SU-DHL-6 (cell line): ENCODE measurements around the gene CDCP2.
"Not testable (repeated sequence)": the region's sequence is repeated elsewhere in the genome, so short reads cannot be mapped to it uniquely, and the experiment has no call there.

Experiments
- H2AFZ ChIP-seq: fragments of 200-600 bp; sonication (generic); 2 replicates; pipeline ENCODE4 v1.6.1; 2014; ENCODE audit warnings: low read depth, mild to moderate bottlenecking, moderate library complexity, mixed read lengths, antibody characterized with exemption, low read length; ENCODE audit not compliant: severe bottlenecking
- H3F3A ChIP-seq: fragments of 200-600 bp; shearing (Covaris generic); 2 replicates; pipeline ENCODE4 v1.6.0; 2016; ENCODE audit warnings: antibody characterized with exemption, mild to moderate bottlenecking; ENCODE audit not compliant: insufficient read depth
- H3K27ac ChIP-seq: fragments of 200-600 bp; sonication (generic); 2 replicates; pipeline ENCODE4 v1.5.1; 2016; ENCODE audit warnings: low read depth, mild to moderate bottlenecking, low read length, moderate library complexity, mixed read lengths
- H3K27me3 ChIP-seq: fragments of 200-600 bp; sonication (generic), shearing (Covaris generic); 2 replicates; pipeline ENCODE4 v1.6.0; 2014; ENCODE audit warnings: mild to moderate bottlenecking, low read length
- H3K36me3 ChIP-seq: fragments of 200-600 bp; sonication (generic); 2 replicates; pipeline ENCODE4 v1.6.1; 2014; ENCODE audit warnings: mild to moderate bottlenecking, low read length, mixed read lengths
- H3K4me2 ChIP-seq: fragments of 300-600, 200-600 bp; shearing (Covaris generic), sonication (generic); 2 replicates; pipeline ENCODE4 v1.6.0; 2014; ENCODE audit warnings: low read length, low read depth, mild to moderate bottlenecking; ENCODE audit not compliant: poor library complexity, severe bottlenecking
- H3K4me3 ChIP-seq: fragments of 200-600 bp; sonication (generic); 2 replicates; pipeline ENCODE4 v1.5.1; 2014; ENCODE audit warnings: antibody characterized with exemption, low read length, mild to moderate bottlenecking, mixed read lengths; ENCODE audit not compliant: insufficient read depth, poor library complexity, severe bottlenecking
- H3K79me2 ChIP-seq: fragments of 200-600 bp; sonication (generic); 2 replicates; pipeline ENCODE4 v1.6.1; 2014; ENCODE audit warnings: mild to moderate bottlenecking, low read length, moderate library complexity; ENCODE audit not compliant: insufficient read depth
- H3K9ac ChIP-seq: fragments of 200-600 bp; sonication (generic); 2 replicates; pipeline ENCODE4 v1.7.0; 2014; ENCODE audit warnings: mild to moderate bottlenecking, low read length
- H3K9me2 ChIP-seq: fragments of 200-600 bp; sonication (generic); replicated peaks from 2 replicates; pipeline ENCODE4 v1.6.1; 2014; ENCODE audit warnings: low read length; ENCODE audit not compliant: insufficient read depth
- H3K9me3 ChIP-seq: fragments of 200-600 bp; sonication (generic); 2 replicates; pipeline ENCODE4 v1.6.1; 2014; ENCODE audit warnings: low read length, mixed read lengths; ENCODE audit not compliant: insufficient read depth
- H4K20me1 ChIP-seq: fragments of 200-600 bp; sonication (generic); 2 replicates; pipeline ENCODE4 v1.6.1; 2014; ENCODE audit warnings: low read depth, mild to moderate bottlenecking, antibody characterized with exemption, low read length, moderate library complexity, mixed read lengths
- EZH2phosphoT487 ChIP-seq: fragments of 200-600 bp; sonication (generic), shearing (Covaris generic); conservative IDR thresholded peaks from 2 replicates; pipeline ENCODE4 v1.6.1; 2018; ENCODE audit warnings: mild to moderate bottlenecking, antibody characterized with exemption, low read length, moderate library complexity, mixed read lengths
- TF ChIP-seq, protein P1 (sequence below): fragments of 200-600 bp; sonication (generic); IDR thresholded peaks from one replicate; pipeline ENCODE4 v1.5.1; 2017; ENCODE audit warnings: antibody characterized with exemption, mild to moderate bottlenecking, low read length, moderate library complexity; ENCODE audit not compliant: insufficient read depth, poor library complexity, severe bottlenecking

Gene CDCP2

DNA sequence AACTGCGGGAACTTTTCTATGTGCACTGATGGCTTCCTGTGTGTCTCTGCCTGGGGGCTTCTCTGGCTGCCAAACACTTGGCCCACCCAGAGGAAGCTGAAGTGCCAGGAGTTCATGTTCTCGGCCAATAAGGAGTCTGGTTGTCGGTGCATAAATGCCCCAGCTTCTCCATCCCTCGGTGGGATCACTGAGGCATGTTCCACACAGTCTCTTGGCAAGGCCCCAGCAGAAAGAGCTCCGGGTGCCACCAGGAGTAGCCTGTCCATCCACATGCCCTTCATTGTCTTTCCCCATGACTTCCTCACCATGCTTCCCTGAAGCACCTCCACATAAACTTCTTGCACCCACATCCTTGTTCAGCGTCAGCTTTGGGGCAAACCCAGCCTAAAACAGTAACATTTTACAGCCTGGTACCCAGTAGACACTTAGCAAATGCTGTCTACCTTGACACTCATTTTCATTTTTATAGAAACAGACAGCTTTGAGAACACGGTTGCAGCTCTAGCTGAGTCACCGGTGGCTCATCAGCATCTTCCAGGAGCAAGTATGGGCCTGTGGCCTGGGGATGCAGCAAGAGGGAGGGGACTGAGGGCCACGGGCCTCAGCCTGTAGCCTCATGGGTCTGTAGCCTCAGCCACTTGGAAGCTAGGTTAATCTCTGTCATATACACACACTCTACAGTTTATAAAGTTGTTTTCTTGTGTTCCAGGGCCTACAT lies 14.8 kb upstream of the CDCP2 start:
- Histone ChIP-seq H3K27ac (no peak overlapping the region), H3K79me2 (no peaks in the 10 kb centered on the region), H3K4me3 (no peak overlapping the region), H4K20me1 (no peaks in the 10 kb centered on the region), H3K4me2 (no peak overlapping the region), H3K9me3 (no peaks in the 10 kb centered on the region), H2AFZ (no peak overlapping the region), H3K9me2 (no peaks in the 10 kb centered on the region), H3K9ac (no peak overlapping the region), H3K27me3 (no peaks in the 10 kb centered on the region), H3F3A (no peaks in the 10 kb centered on the region), H3K36me3 (no peaks in the 10 kb centered on the region)
- TF ChIP-seq, protein P1, sequence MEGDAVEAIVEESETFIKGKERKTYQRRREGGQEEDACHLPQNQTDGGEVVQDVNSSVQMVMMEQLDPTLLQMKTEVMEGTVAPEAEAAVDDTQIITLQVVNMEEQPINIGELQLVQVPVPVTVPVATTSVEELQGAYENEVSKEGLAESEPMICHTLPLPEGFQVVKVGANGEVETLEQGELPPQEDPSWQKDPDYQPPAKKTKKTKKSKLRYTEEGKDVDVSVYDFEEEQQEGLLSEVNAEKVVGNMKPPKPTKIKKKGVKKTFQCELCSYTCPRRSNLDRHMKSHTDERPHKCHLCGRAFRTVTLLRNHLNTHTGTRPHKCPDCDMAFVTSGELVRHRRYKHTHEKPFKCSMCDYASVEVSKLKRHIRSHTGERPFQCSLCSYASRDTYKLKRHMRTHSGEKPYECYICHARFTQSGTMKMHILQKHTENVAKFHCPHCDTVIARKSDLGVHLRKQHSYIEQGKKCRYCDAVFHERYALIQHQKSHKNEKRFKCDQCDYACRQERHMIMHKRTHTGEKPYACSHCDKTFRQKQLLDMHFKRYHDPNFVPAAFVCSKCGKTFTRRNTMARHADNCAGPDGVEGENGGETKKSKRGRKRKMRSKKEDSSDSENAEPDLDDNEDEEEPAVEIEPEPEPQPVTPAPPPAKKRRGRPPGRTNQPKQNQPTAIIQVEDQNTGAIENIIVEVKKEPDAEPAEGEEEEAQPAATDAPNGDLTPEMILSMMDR = no peak
- TF ChIP-seq EZH2phosphoT487 = no peak

DNA sequence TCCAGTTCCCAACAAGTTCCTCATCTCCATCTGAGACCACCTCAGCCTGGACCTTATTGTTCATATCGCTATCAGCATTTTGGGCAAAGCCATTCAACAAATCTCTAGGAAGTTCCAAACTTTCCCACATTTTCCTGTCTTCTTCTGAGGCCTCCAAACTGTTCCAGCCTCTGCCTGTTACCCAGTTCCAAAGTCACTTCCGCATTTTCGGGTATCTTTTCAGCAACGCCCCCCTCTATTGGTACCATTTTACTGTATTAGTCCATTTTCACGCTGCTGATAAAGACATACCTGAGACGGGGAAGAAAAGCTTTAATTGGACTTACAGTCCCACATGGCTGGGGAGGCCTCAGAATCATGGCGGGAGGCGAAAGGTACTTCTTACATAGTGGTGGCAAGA lies 13.6 kb upstream of the CDCP2 start:
- not testable (repeated sequence) for H3K9me3 ChIP-seq, H3F3A ChIP-seq, H3K4me2 ChIP-seq, H3K9ac ChIP-seq, H3K36me3 ChIP-seq, H3K27me3 ChIP-seq, H3K79me2 ChIP-seq, H4K20me1 ChIP-seq, H2AFZ ChIP-seq, H3K27ac ChIP-seq, H3K9me2 ChIP-seq, H3K4me3 ChIP-seq

DNA sequence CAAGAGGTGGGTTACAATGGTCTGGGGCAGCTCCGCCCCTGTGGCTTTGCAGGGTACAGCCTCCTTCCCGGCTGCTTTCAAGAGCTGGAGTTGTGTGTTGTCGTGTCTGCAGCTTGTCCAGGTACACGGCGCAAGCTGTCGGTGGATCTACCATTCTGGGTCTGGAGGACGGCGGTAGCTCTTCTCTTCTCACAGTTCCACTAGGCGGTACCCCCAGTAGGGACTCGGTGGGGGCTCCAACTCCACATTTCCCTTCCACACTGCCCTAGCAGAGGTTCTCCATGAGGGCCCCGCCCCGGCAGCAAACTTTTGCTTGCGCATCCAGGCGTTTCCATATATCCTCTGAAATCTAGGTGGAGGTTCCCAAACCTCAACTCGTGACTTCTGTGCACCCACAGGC lies 12.3 kb upstream of the CDCP2 start:
- H3K4me2 ChIP-seq = no peak overlapping the region
- no peaks in the 10 kb centered on the region for H3K9me3 ChIP-seq
- TF ChIP-seq EZH2phosphoT487 = no peak
- TF ChIP-seq, protein P1 = no peak

DNA sequence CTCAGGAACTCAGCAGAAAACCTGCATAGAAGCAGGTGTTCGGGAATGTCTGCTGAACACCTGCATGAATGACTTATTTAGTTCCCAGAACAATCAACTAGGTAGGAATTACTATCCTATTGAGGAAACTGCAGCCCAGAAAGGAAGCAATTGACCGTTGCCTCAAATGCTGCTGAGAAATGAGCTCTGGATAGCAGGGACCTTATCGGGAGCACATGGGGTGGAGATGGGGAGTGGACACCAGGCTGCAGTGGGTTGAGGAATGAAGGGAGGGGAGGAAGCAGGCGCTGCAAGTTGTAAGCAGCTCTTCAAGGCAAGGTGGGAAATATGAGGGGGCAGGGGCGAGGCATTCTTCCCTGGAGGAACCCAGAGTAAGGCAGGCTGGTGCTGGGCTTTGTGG lies 10.8 kb upstream of the CDCP2 start:
- H3K27me3 ChIP-seq = no peaks in the 10 kb centered on the region
- no peaks in the 10 kb centered on the region for H3F3A ChIP-seq
- H3K9me3 ChIP-seq = no peaks in the 10 kb centered on the region
- no peak overlapping the region for H2AFZ ChIP-seq
- H3K4me3 ChIP-seq = no peak overlapping the region
- H3K79me2 ChIP-seq = no peaks in the 10 kb centered on the region
- H3K9me2 ChIP-seq = no peaks in the 10 kb centered on the region
- H3K4me2 ChIP-seq = no peak overlapping the region
- no peaks in the 10 kb centered on the region for H4K20me1 ChIP-seq
- no peak overlapping the region for H3K27ac ChIP-seq
- H3K9ac ChIP-seq = no peak overlapping the region
- H3K36me3 ChIP-seq = no peaks in the 10 kb centered on the region
- TF ChIP-seq, protein P1 = no peak
- TF ChIP-seq EZH2phosphoT487 = no peak

More for the DNA sequence above, 12.3 kb upstream of the CDCP2 start:
- H3F3A ChIP-seq = no peaks in the 10 kb centered on the region
- H2AFZ ChIP-seq = no peak overlapping the region
- no peak overlapping the region for H3K27ac ChIP-seq
- H4K20me1 ChIP-seq = no peaks in the 10 kb centered on the region
- no peaks in the 10 kb centered on the region for H3K36me3 ChIP-seq
- H3K79me2 ChIP-seq = no peaks in the 10 kb centered on the region
- no peak overlapping the region for H3K4me3 ChIP-seq
- H3K9ac ChIP-seq = no peak overlapping the region
- H3K9me2 ChIP-seq = no peaks in the 10 kb centered on the region
- H3K27me3 ChIP-seq = no peaks in the 10 kb centered on the region
